ENCODE data around the gene LRP2BP.
A peak's percentile ranks its signal among the peaks of the same experiment; 100 is the strongest.

Gene LRP2BP

GRCh38 chr4:185395238-185395955 lies at the start of gene LRP2BP:
TSS of gene LRP2BP (minus strand) at chr4:185395924. CDS start at chr4:185378186, 17,738 bp downstream.
- peak; percentile 10 to 41 for DNase-seq

- DNase-seq = no peak
Measured at GRCh38 chr4:185445209-185445608, 49.5 kb upstream of the LRP2BP start.

- no peak for DNase-seq
Measured at GRCh38 chr4:185441479-185441878, 45.8 kb upstream of the LRP2BP start.

- no peak for DNase-seq
Measured at GRCh38 chr4:185437809-185438208, 42.1 kb upstream of the LRP2BP start.

GRCh38 chr4:185435466-185435865 lies 39.7 kb upstream of the LRP2BP start:
- no peak for DNase-seq

GRCh38 chr4:185429660-185430059 lies 33.9 kb upstream of the LRP2BP start:
- no peak for DNase-seq

GRCh38 chr4:185426960-185427688 lies 31.4 kb upstream of the LRP2BP start:
- DNase-seq = no peak

- peak in 1 of 2 experiments; percentile 32 for DNase-seq
Measured at GRCh38 chr4:185425647-185426352, 30.1 kb upstream of the LRP2BP start, which contains the start of gene UFSP2. TSS of gene UFSP2 (minus strand) at chr4:185425964. CDS start at chr4:185425868, 96 bp downstream.

GRCh38 chr4:185424905-185425646 lies 29.4 kb upstream of the LRP2BP start:
- DNase-seq = no peak

GRCh38 chr4:185421366-185422124 lies 25.8 kb upstream of the LRP2BP start:
- DNase-seq = no peak

GRCh38 chr4:185416955-185417354 lies 21.2 kb upstream of the LRP2BP start:
- no peak for DNase-seq

GRCh38 chr4:185412412-185412811 lies 16.7 kb upstream of the LRP2BP start:
- DNase-seq = no peak

- no peak for DNase-seq
Measured at GRCh38 chr4:185411849-185412248, 16.1 kb upstream of the LRP2BP start.

GRCh38 chr4:185408432-185408831 lies 12.7 kb upstream of the LRP2BP start:
- no peak for DNase-seq

- DNase-seq = no peak
Measured at GRCh38 chr4:185405296-185405999, 9.7 kb upstream of the LRP2BP start.

- no peak for DNase-seq
Measured at GRCh38 chr4:185404031-185404430, 8.3 kb upstream of the LRP2BP start.

GRCh38 chr4:185399466-185399865 lies 3.7 kb upstream of the LRP2BP start:
- DNase-seq = no peak

- DNase-seq = no peak
Measured at GRCh38 chr4:185398618-185399017, 2.9 kb upstream of the LRP2BP start.

GRCh38 chr4:185396724-185397385 lies 1.1 kb upstream of the LRP2BP start, which contains the start of gene ANKRD37:
TSS of gene ANKRD37 (plus strand) at chr4:185396841. CDS start at chr4:185396924, 83 bp downstream.
- DNase-seq = no peak

- DNase-seq = peak; percentile 77 to 90
Measured at GRCh38 chr4:185395956-185396723, 416 bp upstream of the LRP2BP start.
